Ovary (tissue), 3 donors: Measurements from ENCODE around the gene MYH6.

Source experiments
- CTCF ChIP-seq, 3 donors: fragments of 450-650 bp in 2 of 3; fragments of 200-600 bp in 1 of 3; IDR thresholded peaks; one replicate each; pipeline versions ENCODE4 v1.5.1 to v1.8.0; 2016 to 2022; ENCODE audit warnings: antibody characterized with exemption in 3 of 3, mild to moderate bottlenecking in 1 of 3
- EP300 ChIP-seq: sonication (generic); formaldehyde crosslinking; IDR thresholded peaks from one replicate; pipeline ENCODE4 v1.6.1; 2017; ENCODE audit warnings: antibody characterized with exemption
- POLR2A ChIP-seq: fragments of 450-650 bp; IDR thresholded peaks from one replicate; pipeline ENCODE4 v1.6.1; 2017; ENCODE audit warnings: antibody characterized with exemption, mild to moderate bottlenecking, moderate library complexity
- donor health status: DM: no; HTN: no; CAD: no.

- TF ChIP-seq CTCF (IDR thresholded peaks at IDR 0.05) (no peak), POLR2A (no peak), EP300 (no peak)
These were observed 36.2 kb upstream of the MYH6 start for GRCh38 chr14:23444314-23444713.
